Right lobe of liver (tissue), 6 donors: ENCODE data around the gene C7orf25. TPM values are rescaled to one million over a fixed set of nuclear protein-coding genes. Genes with fewer than 3 reads are reported as not detected.

Experiments
- ATAC-seq, 4 donors: fragments of 200-7000 bp; cut with Tn5 transposase; one replicate each; pipeline ENCODE4 v1.9.1; 2020; ENCODE audit warnings: mild to moderate bottlenecking in 4 of 4, moderate library complexity in 4 of 4
- DNase-seq, 3 donors: peaks; one replicate each; pipeline ENCODE4 v3.0.0-alpha.2; 2020
- H3K27ac ChIP-seq, 3 donors: fragments of 200-600 bp; one replicate each; pipeline ENCODE4 v1.8.0; 2022
- H3K27me3 ChIP-seq, 2 donors: fragments of 200-600 bp; one replicate each; pipeline ENCODE4 v1.8.0; 2022
- H3K36me3 ChIP-seq, 4 donors: fragments of 200-600 bp; sonication (generic) in 1 of 4; one replicate each; pipeline versions ENCODE4 v1.5.1 to v1.8.0; 2017 to 2022; ENCODE audit warnings: control low read depth in 1 of 4
- H3K4me1 ChIP-seq, 4 donors: fragments of 200-600 bp; sonication (generic) in 1 of 4; one replicate each; pipeline versions ENCODE4 v1.5.1 to v1.8.0; 2017 to 2022; ENCODE audit warnings: control low read depth in 1 of 4
- H3K4me3 ChIP-seq, 3 donors: fragments of 200-600 bp; one replicate each; pipeline ENCODE4 v1.8.0; 2022
- H3K9me3 ChIP-seq, 4 donors: fragments of 200-600 bp; sonication (generic) in 1 of 4; one replicate each; pipeline versions ENCODE4 v1.5.1 to v1.8.0; 2017 to 2022; ENCODE audit warnings: control low read depth in 1 of 4
- POLR2A ChIP-seq: fragments of 450-650 bp; IDR thresholded peaks from one replicate; pipeline ENCODE4 v1.6.1; 2017; ENCODE audit warnings: antibody characterized with exemption, mild to moderate bottlenecking
- WGBS: methylation state at CpG from one replicate; pipeline ENCODE4 v1.1.6; 2018; ENCODE audit warnings: low coverage, low lambda C conversion rate; ENCODE audit not compliant: insufficient coverage; ENCODE audit errors: missing lambda C conversion rate; 5-methylcytosine and 5-hydroxymethylcytosine counted together
- intact Hi-C, 2 donors: fragments of 100-400 bp; cut with DNase I; formaldehyde crosslinking; loops; one replicate each; pipeline versions ENCODE4 v1.11.2 to v1.14.1; 2022
- total RNA-seq, 6 experiments: library from RNA; depleted of rRNA in 2 of 6; stranded (reverse); fragments of >200 nt in 2 of 6; fragmentation: NEBNext Ultra II Directional in 3 of 6; extraction: Animal tissue kit (Norgen Biotek cat#: 25700) in 3 of 6; gene quantifications; one replicate each; pipeline versions ENCODE4 v1.1.0 to v1.2.4, GENCODE V29; 2016 to 2023
- TF ChIP-seq, protein P1 (sequence below), 4 donors: fragments of 200-600 bp in 3 of 4; fragments of 450-650 bp in 1 of 4; IDR thresholded peaks; one replicate each; pipeline versions ENCODE4 v1.5.1 to v1.8.0; 2016 to 2022; ENCODE audit warnings: antibody characterized with exemption in 4 of 4, mild to moderate bottlenecking in 2 of 4
- donor health status: DM: no; HTN: yes; CAD: no.
- donor health status: DM: no; HTN: no; CAD: no.
- donor health status: DM: no; HTN: no; CAD: no.
- donor health status: DM: no; HTN: yes; CAD: no.
- donor health status: DM: no; HTN: yes; CAD: no.

The C7orf25 gene
- total RNA-seq, 6 experiments from 2014 or later = 2.4 to 6.7 (median 3.7) TPM

- DNase-seq (no peak), ATAC-seq (no peak)
- Histone ChIP-seq H3K27me3 (no peaks in the 10 kb centered on the region), H3K36me3 (peaks cover 0 to 45% (median 15%) of the 10 kb centered on the region in 4 donors), H3K9me3 (no peaks in the 10 kb centered on the region), H3K27ac (no peak overlapping the region), H3K4me1 (peaks cover 0 to 8% (median 2%) of the 10 kb centered on the region in 4 donors), H3K4me3 (no peak overlapping the region)
- intact Hi-C loops = no loop called here
- TF ChIP-seq, protein P1, sequence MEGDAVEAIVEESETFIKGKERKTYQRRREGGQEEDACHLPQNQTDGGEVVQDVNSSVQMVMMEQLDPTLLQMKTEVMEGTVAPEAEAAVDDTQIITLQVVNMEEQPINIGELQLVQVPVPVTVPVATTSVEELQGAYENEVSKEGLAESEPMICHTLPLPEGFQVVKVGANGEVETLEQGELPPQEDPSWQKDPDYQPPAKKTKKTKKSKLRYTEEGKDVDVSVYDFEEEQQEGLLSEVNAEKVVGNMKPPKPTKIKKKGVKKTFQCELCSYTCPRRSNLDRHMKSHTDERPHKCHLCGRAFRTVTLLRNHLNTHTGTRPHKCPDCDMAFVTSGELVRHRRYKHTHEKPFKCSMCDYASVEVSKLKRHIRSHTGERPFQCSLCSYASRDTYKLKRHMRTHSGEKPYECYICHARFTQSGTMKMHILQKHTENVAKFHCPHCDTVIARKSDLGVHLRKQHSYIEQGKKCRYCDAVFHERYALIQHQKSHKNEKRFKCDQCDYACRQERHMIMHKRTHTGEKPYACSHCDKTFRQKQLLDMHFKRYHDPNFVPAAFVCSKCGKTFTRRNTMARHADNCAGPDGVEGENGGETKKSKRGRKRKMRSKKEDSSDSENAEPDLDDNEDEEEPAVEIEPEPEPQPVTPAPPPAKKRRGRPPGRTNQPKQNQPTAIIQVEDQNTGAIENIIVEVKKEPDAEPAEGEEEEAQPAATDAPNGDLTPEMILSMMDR (IDR thresholded peaks at IDR 0.05) = no peak
- no peak for TF ChIP-seq POLR2A
- WGBS = 92% methylated on average over 5 of the region's 5 CpGs
These were observed 24.0 kb upstream of the C7orf25 start for GRCh38 chr7:42935861-42936260.

- no peak overlapping the region for H3K27ac ChIP-seq
- peaks cover 0 to 44% (median 15%) of the 10 kb centered on the region in 4 donors for H3K36me3 ChIP-seq
- H3K9me3 ChIP-seq = no peaks in the 10 kb centered on the region
- H3K4me1 ChIP-seq = peaks cover 0 to 23% (median 9%) of the 10 kb centered on the region in 4 donors
- intact Hi-C loops = no loop called here
- DNase-seq (no peak), ATAC-seq (no peak)
- H3K4me3 ChIP-seq = no peak overlapping the region
- TF ChIP-seq, protein P1 (IDR thresholded peaks at IDR 0.05) = no peak
- no peak for TF ChIP-seq POLR2A
- no peaks in the 10 kb centered on the region for H3K27me3 ChIP-seq
- WGBS = 79% methylated on average over 3 of the region's 3 CpGs
These were observed 22.4 kb upstream of the C7orf25 start for GRCh38 chr7:42934291-42934690.

DNA sequence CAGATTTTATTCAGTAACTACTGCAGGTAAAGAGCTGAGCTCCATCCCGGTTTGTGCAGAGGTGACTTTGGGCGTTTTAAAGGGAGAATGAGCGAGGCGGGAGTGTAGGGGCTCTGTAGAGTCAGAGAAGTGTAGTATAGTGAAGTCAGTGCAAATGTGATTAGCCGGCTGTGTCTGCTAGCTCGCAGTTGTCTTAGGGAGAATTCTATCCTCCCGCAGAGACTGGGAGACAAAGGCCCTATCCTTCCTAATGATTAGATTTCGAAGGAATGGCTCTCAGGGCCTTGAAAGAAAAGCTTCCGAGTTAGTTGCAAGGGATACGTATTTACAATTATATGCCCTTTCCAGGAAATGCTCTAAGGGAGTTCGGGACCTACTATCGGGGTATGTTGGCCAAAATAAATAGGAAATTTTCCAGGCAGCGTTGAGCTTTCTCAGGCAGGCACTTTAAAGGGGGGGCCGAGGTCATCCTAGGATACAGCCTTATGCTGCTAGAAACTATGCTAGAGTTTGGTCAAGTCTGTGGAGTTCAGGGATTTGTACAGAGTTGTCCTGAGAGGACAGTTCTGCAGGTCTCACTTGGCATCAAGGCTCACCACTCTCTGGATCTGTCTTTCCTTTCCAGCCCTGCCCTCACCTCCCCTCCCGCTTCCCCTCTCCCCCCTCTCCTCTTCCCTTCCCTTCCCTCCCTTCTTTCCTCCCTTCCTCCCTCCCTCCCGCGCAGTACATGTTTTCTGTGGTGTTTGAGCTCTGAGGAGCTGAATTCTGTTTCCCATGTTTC lies 21.1 kb upstream of the C7orf25 start:
- ATAC-seq (peak; percentile 25 to 40 (median 28)), DNase-seq (no peak)
- intact Hi-C loops = no loop called here
- Histone ChIP-seq H3K27ac (peak overlapping the region; percentile 58 to 79 (median 68)), H3K4me1 (peaks cover 0 to 33% (median 13%) of the 10 kb centered on the region in 4 donors), H3K4me3 (peak overlapping the region; percentile 83 to 89 (median 83)), H3K27me3 (no peaks in the 10 kb centered on the region), H3K36me3 (peaks cover 0 to 31% (median 15%) of the 10 kb centered on the region in 4 donors), H3K9me3 (no peaks in the 10 kb centered on the region)
- 2% methylated on average over 16 of the region's 17 CpGs for WGBS
- TF ChIP-seq, protein P1 (IDR thresholded peaks at IDR 0.05) = no peak
- TF ChIP-seq POLR2A = no peak

DNA sequence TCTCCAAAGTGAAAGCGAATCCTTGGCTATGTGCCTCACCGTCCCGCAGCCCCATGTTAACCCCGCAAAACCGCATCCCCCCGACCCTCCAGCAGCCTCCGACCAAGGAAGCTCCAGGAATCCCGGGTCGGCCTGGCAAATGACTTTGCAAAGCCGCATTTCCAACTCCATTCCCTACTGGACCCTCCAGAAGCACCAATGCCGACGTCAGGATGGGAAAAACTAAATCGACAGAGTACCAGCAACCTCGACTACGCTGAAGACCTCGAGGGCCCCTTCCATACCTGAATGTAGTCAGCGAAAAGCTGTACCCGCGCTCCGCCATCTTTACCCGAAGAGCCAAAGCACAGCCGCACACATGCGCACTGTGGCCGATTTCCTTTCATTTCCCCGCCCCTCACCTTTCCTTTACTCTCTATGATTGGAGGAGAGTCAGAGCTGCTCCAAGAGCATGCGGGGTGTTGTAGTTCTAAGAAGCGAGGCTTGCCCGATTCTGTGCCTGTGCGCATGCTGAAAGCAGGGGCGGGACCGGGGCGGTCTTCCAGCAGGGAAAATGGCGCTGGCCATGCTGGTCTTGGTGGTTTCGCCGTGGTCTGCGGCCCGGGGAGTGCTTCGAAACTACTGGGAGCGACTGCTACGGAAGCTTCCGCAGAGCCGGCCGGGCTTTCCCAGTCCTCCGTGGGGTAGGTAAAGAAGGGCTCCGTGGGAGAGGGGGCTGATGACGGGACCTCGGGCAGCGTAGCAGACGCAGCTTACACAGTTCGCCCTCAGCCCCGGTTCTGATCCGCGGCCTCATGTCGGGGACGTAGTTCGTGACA lies 20.2 kb upstream of the C7orf25 start, which contains the start of the genes MRPL32 and PSMA2:
MRPL32 (plus strand) TSS at position 543 of the 818 bp plus-strand sequence; CDS start at position 554, 11 bp downstream.
PSMA2 (minus strand) TSS at position 341 of the 818 bp plus-strand sequence; CDS start at position 325, 16 bp downstream.
- WGBS = 1% methylated on average over 41 of the region's 56 CpGs
- peaks cover 0 to 24% (median 11%) of the 10 kb centered on the region in 4 donors for H3K36me3 ChIP-seq
- peak within 1 kb of the TSS; percentile 71 to 89 (median 83) for H3K27ac ChIP-seq
- TF ChIP-seq POLR2A = peak; percentile 65
- TF ChIP-seq, protein P1 (IDR thresholded peaks at IDR 0.05) = no peak
- H3K27me3 ChIP-seq = no peaks in the 10 kb centered on the region
- intact Hi-C loops = no loop called here
- ATAC-seq = peak; percentile 96 to 99 (median 98)
- peak; percentile 93 to 96 (median 96) for DNase-seq
- H3K9me3 ChIP-seq = no peaks in the 10 kb centered on the region
- H3K4me1 ChIP-seq = peaks cover 0 to 43% (median 16%) of the 10 kb centered on the region in 4 donors
- peak within 1 kb of the TSS; percentile 83 to 89 (median 83) for H3K4me3 ChIP-seq
